ENCODE results near the gene NR6A1.

NR6A1 gene

GRCh38 chr9:124479947-124480620 lies 291.0 kb downstream of the NR6A1 start:
- no peak for TF ChIP-seq ZNF274 (IDR thresholded peaks at IDR 0.05; ENCODE audit: low read depth, low read length)
- H3K4me3 ChIP-seq (ENCODE audit: low read length), result no peak overlapping the region

GRCh38 chr9:124479371-124479770 lies 291.7 kb downstream of the NR6A1 start:
- TF ChIP-seq ZNF274 (IDR thresholded peaks at IDR 0.05; ENCODE audit: low read depth, low read length), result no peak
- no peak overlapping the region for H3K4me3 ChIP-seq (ENCODE audit: low read length)

GRCh38 chr9:124478354-124478753 lies 292.8 kb downstream of the NR6A1 start:
- no peak overlapping the region for H3K4me3 ChIP-seq (ENCODE audit: low read length)
- TF ChIP-seq ZNF274 (IDR thresholded peaks at IDR 0.05; ENCODE audit: low read depth, low read length), result no peak

- H3K4me3 ChIP-seq (ENCODE audit: low read length), result no peak overlapping the region
- TF ChIP-seq ZNF274 (IDR thresholded peaks at IDR 0.05; ENCODE audit: low read depth, low read length), result no peak
These were observed 293.3 kb downstream of the NR6A1 start for GRCh38 chr9:124477648-124478285.

GRCh38 chr9:124477211-124477647 lies 293.9 kb downstream of the NR6A1 start:
- no peak overlapping the region for H3K4me3 ChIP-seq (ENCODE audit: low read length)
- no peak for TF ChIP-seq ZNF274 (IDR thresholded peaks at IDR 0.05; ENCODE audit: low read depth, low read length)

- no peak for TF ChIP-seq ZNF274 (IDR thresholded peaks at IDR 0.05; ENCODE audit: low read depth, low read length)
- no peak overlapping the region for H3K4me3 ChIP-seq (ENCODE audit: low read length)
These were observed 295.0 kb downstream of the NR6A1 start for GRCh38 chr9:124475868-124476690.

- H3K4me3 ChIP-seq (ENCODE audit: low read length), result no peak overlapping the region
- TF ChIP-seq ZNF274 (IDR thresholded peaks at IDR 0.05; ENCODE audit: low read depth, low read length), result no peak
These were observed 295.8 kb downstream of the NR6A1 start for GRCh38 chr9:124475158-124475867.

- no peak overlapping the region for H3K4me3 ChIP-seq (ENCODE audit: low read length)
These were observed 297.0 kb downstream of the NR6A1 start for GRCh38 chr9:124474151-124474550.

GRCh38 chr9:124473310-124473709 lies 297.8 kb downstream of the NR6A1 start:
- H3K4me3 ChIP-seq (ENCODE audit: low read length), result no peak overlapping the region
- no peak for TF ChIP-seq ZNF274 (IDR thresholded peaks at IDR 0.05; ENCODE audit: low read depth, low read length)

More at GRCh38 chr9:124474151-124474550, 297.0 kb downstream of the NR6A1 start:
- TF ChIP-seq ZNF274 (IDR thresholded peaks at IDR 0.05; ENCODE audit: low read depth, low read length), result no peak

GRCh38 chr9:124472770-124473169 lies 298.3 kb downstream of the NR6A1 start:
- no peak for TF ChIP-seq ZNF274 (IDR thresholded peaks at IDR 0.05; ENCODE audit: low read depth, low read length)
- H3K4me3 ChIP-seq (ENCODE audit: low read length), result no peak overlapping the region

GRCh38 chr9:124471761-124472160 lies 299.4 kb downstream of the NR6A1 start:
- H3K4me3 ChIP-seq (ENCODE audit: low read length), result no peak overlapping the region
- TF ChIP-seq ZNF274 (IDR thresholded peaks at IDR 0.05; ENCODE audit: low read depth, low read length), result no peak

GRCh38 chr9:124470726-124471125 lies 300.4 kb downstream of the NR6A1 start:
- TF ChIP-seq ZNF274 (IDR thresholded peaks at IDR 0.05; ENCODE audit: low read depth, low read length), result no peak
- no peak overlapping the region for H3K4me3 ChIP-seq (ENCODE audit: low read length)

GRCh38 chr9:124470306-124470705 lies 300.8 kb downstream of the NR6A1 start:
- no peak overlapping the region for H3K4me3 ChIP-seq (ENCODE audit: low read length)
- TF ChIP-seq ZNF274 (IDR thresholded peaks at IDR 0.05; ENCODE audit: low read depth, low read length), result no peak

Measured in GM08714 (cell line).